Activated CD4-positive, alpha-beta T cell treated with anti-CD3 and anti-CD28 coated beads, Interleukin-10, Interleukin-2, amounts not matched to agents 100 ng/mL and 50 ng/mL, durations not matched to agents 16 hours and 8 hours (primary cell): ENCODE results near the gene JCAD.

Experiments used
- DNase-seq: peaks from one replicate; pipeline ENCODE4 v3.0.0-alpha.2; 2020

Gene JCAD

DNA sequence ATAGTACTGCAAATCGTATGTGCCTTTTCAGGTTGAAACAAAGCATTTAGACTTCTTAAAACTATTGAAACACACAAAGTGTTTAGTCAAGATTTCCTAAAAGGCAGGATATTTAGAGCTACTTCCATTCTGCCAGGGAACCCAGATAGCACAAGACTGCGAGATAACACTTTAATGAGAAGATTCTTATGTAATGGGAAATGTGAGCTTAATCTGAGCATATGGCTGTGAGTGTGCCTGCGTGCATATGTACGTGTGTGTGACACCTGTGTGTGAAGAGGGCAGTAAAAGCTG lies 14.3 kb upstream of the JCAD start:
- DNase-seq, result no peak

GRCh38 chr10:30073045-30073766 lies 13.8 kb upstream of the JCAD start:
- DNase-seq, result no peak

DNA sequence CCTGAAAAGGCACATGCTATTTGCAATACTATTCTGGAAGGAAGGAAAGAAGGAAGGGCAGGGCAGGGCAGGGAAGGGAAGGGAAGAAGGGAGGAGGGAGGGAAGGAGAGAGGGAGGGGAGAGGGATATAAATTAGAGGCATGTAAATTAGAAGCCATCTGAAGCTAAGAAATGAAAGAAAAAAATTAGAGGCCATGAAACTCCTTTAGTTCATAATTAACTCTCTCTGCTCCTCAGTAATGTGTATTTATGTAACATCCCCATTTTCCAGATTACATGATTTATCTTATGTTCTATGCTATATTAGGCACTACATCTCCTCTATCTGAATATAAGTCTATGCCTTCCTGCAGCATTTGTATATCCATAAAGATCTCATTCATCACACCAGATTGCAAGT lies 12.7 kb upstream of the JCAD start:
- no peak for DNase-seq

DNA sequence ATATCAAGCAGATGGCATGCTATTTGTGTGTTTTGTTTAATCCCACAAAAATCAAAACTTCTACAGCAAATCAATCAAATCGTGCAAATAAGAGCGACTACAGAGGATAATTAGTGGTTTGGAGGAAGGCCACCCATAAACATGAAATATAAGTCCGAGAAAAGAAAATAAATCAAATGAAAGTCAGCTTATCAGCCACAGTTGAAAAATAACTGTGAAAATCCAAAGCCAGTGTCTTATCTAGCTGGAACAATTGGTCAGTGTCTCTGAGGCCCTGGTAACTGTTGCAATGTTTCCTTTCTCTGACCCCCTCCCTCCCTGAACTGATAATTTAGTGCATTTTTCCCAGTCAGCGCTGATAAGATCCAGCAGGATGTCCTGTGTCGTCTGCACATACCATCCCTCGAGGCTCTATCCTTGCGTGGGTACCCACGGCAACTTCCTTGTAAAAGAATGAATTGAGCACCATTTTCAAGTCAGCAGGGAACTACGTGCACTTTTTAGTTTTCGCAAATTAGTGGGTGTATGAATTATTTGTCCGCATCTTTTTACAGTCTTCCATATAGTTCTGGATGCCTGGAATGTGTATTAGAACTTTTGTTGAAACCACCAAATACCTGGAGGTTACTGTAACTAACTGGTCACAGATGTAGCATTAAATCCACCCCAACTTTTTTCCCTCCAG lies 10.8 kb upstream of the JCAD start:
- no peak for DNase-seq

GRCh38 chr10:30068492-30069223 lies 9.3 kb upstream of the JCAD start:
- DNase-seq, result no peak

GRCh38 chr10:30063099-30063498 lies 3.7 kb upstream of the JCAD start:
- DNase-seq, result no peak

GRCh38 chr10:30062582-30062981 lies 3.2 kb upstream of the JCAD start:
- DNase-seq, result no peak

DNA sequence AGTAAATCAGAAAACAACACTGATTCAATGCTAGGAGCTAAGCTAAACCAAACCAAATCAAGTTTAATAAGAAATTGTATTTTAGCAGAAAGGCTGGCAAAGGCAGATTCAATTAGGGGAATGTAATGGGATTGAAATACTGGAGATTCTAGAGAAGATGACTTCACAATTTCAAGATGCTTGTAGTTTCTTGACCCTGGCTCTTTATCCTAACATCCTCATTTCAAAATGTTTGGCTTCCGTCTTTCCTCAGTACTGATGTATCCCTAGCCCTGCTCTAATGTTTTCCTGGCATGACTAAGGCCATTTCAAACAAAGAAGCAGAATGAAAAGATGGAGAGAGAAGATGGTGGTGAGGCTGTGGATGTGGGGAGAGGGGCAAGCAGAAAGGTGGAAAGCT lies 2.7 kb upstream of the JCAD start:
- DNase-seq, result no peak

DNA sequence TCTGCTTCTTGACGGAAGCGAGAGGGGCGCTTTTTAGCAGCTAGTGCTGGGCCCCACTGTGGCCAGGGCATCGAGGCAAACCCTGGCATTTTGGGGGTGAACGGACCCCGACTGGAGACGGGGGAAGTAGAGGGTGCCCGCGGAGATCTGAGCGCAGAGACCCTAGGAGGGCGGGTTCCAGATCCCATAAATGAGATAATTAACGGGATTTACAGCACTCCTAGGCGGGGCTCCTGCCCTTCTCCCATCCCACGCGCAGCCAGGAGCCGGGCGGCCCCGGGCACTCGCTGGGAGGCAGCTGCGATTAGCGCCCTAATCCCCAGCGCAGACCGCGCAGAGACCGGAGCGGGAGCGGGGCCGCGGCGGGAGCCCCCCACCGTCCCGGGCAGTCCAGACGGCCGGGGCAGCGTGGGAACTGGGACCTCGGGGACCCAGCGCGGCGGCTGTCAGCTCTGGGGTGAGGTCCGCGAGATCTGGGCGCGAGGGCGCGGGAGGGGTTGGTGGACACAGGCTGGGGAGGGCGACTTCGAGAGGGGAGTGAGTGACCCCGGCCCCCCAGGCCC lies 735 bp downstream of the JCAD start:
- DNase-seq, result no peak

- DNase-seq, result no peak
Observed at GRCh38 chr10:30057894-30058556, 1.4 kb downstream of the JCAD start.

DNA sequence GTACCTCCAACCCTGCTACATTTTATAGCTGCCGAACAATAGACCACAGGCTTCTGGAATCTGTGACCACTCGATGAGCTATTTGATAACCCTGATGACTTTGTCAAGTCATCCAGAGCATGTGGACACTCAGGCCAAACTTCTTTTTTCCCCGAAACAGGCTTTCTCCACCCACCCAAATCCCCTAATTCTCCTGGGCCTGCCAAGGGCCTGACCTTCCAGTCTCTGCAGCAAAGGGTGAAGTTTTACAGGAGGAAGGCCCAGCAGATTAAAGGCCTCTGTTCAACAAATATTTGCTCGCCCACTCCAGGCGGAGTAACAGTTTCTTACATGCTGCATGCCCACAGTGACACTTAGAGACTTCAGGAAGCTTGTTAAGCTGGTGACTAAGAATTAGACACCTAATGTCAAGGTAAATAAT lies 2.0 kb downstream of the JCAD start:
- DNase-seq, result no peak

- no peak for DNase-seq
Observed at GRCh38 chr10:30056767-30057355, 2.5 kb downstream of the JCAD start.

- no peak for DNase-seq
Observed at GRCh38 chr10:30056281-30056680, 3.1 kb downstream of the JCAD start.

GRCh38 chr10:30055226-30055662 lies 4.1 kb downstream of the JCAD start:
- no peak for DNase-seq

DNA sequence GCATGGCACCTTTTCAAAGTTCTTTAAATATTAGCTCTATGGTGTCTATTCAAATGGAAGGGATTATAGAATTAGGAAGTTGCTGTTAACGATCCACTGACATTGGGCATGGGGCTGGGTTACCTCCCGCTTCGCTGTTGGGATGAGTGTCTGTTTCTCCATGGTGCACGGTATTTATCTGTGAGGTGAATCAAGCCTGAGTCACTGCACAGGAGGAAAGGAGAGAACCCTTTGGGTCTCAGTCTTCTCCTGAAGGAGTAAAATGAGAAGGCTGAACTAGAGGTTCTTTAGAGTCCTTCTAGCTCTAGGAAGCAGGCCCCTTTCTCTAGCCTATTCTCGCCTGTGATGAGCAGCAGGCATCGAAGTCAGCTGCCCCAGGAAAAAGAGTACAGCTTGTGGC lies 7.3 kb downstream of the JCAD start:
- DNase-seq, result no peak

DNA sequence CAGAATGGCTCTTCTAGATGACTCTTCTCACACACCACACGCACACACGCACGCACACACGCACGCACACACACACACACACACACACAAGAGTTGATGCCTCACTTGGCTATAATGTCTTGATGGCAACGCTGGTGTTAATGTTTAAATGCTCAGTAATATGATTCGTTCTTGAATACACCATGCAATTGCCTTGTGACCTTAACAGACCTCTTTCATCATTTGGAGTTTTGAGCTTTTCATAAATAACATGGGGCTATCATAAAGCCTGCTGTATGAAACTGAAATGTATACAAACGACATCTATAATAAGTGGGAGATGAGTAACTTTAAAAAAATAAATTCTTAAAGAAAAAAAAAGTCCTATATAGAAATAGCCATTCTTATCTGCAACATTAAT lies 8.2 kb downstream of the JCAD start:
- DNase-seq, result no peak

DNA sequence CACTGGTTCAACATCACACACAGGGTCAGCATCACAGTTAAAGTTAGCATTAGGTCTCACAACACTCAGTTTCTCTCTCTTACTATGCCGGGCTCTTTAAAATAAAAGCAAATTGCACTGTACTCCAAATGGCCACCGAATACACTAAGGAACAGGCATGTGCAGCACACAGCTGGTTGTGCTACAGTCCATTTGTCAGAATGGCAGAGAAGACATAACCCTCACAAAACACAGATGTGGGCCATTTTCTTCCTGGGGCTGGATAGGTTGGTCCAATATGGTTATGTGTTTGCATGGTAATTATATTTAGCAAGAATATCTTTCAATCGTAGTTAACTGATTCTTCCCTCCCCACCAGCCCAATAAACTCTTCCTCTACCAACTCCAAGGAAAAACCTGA lies 9.0 kb downstream of the JCAD start:
- no peak for DNase-seq

DNA sequence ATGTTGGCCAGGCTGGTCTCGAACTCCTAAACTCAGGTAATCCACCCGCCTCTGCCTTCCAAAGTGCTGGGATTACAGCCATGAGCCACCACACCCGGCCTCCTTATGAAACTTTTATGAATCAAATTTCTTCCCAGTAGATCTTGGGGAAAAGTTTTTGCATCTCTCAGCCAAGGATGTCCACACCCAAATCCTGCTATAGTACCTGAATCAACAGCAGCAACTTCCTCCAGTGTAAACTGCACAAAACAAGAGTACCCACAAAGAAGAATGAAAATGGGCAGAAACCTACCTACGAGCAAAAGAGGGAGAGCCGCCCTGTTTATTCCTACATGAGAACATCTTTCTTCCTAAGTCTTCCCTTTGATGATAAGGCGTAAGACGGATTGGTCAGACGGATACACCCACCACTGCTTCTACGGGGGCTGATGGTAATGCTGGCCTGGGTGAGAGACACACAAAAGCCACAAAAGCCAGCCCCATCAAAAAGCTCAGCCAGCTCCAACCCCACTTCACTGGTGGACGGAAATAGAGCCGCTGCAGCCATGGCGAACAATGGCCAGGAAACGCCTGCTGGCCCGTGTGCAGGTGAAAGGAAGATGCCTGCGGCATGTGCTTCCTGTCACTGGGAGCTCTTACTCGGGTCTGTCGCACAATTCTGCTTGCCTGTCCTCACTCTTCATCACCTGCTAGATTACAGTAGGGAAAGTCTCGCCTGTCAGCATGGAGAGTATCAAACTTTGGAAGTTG lies 10.4 kb downstream of the JCAD start:
- no peak for DNase-seq

GRCh38 chr10:30047924-30048531 lies 11.4 kb downstream of the JCAD start:
- peak; percentile 18 for DNase-seq

DNA sequence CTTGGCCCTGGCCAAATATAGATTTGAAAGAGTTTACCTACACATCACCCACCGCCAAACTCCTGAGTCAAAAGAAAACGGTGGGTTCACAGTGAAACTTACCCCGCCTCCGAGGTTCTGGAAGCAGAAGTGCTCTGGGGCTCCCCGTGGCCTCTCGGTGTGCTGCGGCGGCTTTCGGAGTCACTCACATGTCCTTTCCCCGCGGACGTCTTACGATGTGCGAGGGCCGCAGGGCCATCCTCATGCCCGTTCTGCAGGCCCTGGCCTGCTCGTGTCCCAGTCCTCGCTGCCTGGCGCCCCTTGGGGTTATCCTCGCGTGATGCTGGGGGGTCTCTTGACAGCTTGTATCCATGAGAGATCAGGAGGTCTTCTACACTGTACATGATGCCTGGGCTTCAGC lies 12.0 kb downstream of the JCAD start:
- no peak for DNase-seq

GRCh38 chr10:30046476-30046875 lies 12.9 kb downstream of the JCAD start:
- DNase-seq, result no peak

GRCh38 chr10:30045961-30046360 lies 13.4 kb downstream of the JCAD start:
- DNase-seq, result no peak
